Liver (tissue), 3 donors: ENCODE results near the gene SBNO1.

Experiments used
- GABPA ChIP-seq, 2 donors: IDR thresholded peaks in 1 of 2; conservative IDR thresholded peaks in 1 of 2; 2 replicates each; pipeline ENCODE4 v1.6.1; 2016; ENCODE audit warnings: antibody characterized with exemption in 2 of 2, mild to moderate bottlenecking in 1 of 2, moderate library complexity in 1 of 2
- JUND ChIP-seq, 2 donors: IDR thresholded peaks; 2 replicates each; pipeline ENCODE4 v1.6.1; 2016; ENCODE audit warnings: antibody characterized with exemption in 2 of 2
- RAD21 ChIP-seq, 2 donors: IDR thresholded peaks; 2 replicates each; pipeline ENCODE4 v1.6.1; 2016; ENCODE audit warnings: antibody characterized with exemption in 2 of 2, mild to moderate bottlenecking in 2 of 2
- RXRA ChIP-seq, 2 donors: IDR thresholded peaks; 2 replicates each; pipeline ENCODE4 v1.6.1; 2017 to 2018; ENCODE audit warnings: antibody characterized with exemption in 2 of 2, mild to moderate bottlenecking in 1 of 2
- SP1 ChIP-seq: IDR thresholded peaks from 2 replicates; pipeline ENCODE4 v1.6.1; 2018; ENCODE audit warnings: antibody characterized with exemption, mild to moderate bottlenecking
- TAF1 ChIP-seq: conservative IDR thresholded peaks from 2 replicates; pipeline ENCODE4 v1.6.1; 2016; ENCODE audit warnings: antibody characterized with exemption, mild to moderate bottlenecking
- YY1 ChIP-seq: IDR thresholded peaks from 2 replicates; pipeline ENCODE4 v1.6.1; 2016; ENCODE audit warnings: antibody characterized with exemption, mild to moderate bottlenecking
- TF ChIP-seq, protein P1 (sequence below): fragments of 150-350 bp; IDR thresholded peaks from 2 replicates; pipeline ENCODE4 v1.5.1; 2017; ENCODE audit warnings: improper control_type of control experiment, low read depth, low read length; ENCODE audit not compliant: missing input control
- TF ChIP-seq, protein P2 (sequence below): IDR thresholded peaks from 2 replicates; pipeline ENCODE4 v1.6.1; 2016; ENCODE audit warnings: antibody characterized with exemption
- TF ChIP-seq, protein P3 (sequence below): IDR thresholded peaks from 2 replicates; pipeline ENCODE4 v1.6.1; 2016; ENCODE audit warnings: antibody characterized with exemption
- TF ChIP-seq, protein P4 (sequence below): IDR thresholded peaks from 2 replicates; pipeline ENCODE4 v1.6.1; 2016; ENCODE audit warnings: antibody characterized with exemption, mild to moderate bottlenecking
- donor health status: healthy.
- donor health status: healthy.

DNA sequence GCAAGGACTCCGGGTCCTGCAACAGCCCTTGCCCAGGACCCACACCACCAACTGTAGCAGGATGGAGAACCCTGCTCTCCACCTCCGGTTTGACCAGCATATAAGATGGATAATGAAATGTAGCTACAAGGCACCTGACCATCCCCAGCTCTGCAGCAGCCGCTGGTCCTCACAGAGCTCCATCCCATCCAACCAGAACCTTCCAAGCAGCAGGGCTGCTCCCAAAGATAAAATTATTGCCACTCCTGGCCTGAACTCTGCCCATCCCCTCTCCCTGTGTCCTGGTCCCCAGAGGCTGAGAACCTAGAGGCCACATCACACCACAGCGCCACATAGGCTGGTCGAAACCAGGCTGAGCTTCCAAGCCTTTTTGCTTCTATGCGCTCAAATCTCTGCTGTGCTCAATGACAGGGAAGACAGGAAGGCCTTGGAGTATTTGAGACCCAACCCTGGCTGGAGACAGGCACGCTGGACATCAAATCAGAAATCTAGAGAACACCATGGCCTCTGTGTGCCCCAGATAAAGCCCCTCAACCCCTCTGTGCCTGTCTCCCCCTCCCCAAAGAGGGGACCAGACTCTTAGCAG lies 97.2 kb downstream of the SBNO1 start:
- TF ChIP-seq, protein P1, sequence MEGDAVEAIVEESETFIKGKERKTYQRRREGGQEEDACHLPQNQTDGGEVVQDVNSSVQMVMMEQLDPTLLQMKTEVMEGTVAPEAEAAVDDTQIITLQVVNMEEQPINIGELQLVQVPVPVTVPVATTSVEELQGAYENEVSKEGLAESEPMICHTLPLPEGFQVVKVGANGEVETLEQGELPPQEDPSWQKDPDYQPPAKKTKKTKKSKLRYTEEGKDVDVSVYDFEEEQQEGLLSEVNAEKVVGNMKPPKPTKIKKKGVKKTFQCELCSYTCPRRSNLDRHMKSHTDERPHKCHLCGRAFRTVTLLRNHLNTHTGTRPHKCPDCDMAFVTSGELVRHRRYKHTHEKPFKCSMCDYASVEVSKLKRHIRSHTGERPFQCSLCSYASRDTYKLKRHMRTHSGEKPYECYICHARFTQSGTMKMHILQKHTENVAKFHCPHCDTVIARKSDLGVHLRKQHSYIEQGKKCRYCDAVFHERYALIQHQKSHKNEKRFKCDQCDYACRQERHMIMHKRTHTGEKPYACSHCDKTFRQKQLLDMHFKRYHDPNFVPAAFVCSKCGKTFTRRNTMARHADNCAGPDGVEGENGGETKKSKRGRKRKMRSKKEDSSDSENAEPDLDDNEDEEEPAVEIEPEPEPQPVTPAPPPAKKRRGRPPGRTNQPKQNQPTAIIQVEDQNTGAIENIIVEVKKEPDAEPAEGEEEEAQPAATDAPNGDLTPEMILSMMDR: no peak
- no peak for TF ChIP-seq SP1
- TF ChIP-seq RXRA (IDR thresholded peaks at IDR 0.05): no peak
- TF ChIP-seq, protein P2, sequence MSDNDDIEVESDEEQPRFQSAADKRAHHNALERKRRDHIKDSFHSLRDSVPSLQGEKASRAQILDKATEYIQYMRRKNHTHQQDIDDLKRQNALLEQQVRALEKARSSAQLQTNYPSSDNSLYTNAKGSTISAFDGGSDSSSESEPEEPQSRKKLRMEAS: no peak
- TF ChIP-seq, protein P3, sequence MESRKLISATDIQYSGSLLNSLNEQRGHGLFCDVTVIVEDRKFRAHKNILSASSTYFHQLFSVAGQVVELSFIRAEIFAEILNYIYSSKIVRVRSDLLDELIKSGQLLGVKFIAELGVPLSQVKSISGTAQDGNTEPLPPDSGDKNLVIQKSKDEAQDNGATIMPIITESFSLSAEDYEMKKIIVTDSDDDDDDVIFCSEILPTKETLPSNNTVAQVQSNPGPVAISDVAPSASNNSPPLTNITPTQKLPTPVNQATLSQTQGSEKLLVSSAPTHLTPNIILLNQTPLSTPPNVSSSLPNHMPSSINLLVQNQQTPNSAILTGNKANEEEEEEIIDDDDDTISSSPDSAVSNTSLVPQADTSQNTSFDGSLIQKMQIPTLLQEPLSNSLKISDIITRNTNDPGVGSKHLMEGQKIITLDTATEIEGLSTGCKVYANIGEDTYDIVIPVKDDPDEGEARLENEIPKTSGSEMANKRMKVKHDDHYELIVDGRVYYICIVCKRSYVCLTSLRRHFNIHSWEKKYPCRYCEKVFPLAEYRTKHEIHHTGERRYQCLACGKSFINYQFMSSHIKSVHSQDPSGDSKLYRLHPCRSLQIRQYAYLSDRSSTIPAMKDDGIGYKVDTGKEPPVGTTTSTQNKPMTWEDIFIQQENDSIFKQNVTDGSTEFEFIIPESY: no peak
- TF ChIP-seq, protein P4, sequence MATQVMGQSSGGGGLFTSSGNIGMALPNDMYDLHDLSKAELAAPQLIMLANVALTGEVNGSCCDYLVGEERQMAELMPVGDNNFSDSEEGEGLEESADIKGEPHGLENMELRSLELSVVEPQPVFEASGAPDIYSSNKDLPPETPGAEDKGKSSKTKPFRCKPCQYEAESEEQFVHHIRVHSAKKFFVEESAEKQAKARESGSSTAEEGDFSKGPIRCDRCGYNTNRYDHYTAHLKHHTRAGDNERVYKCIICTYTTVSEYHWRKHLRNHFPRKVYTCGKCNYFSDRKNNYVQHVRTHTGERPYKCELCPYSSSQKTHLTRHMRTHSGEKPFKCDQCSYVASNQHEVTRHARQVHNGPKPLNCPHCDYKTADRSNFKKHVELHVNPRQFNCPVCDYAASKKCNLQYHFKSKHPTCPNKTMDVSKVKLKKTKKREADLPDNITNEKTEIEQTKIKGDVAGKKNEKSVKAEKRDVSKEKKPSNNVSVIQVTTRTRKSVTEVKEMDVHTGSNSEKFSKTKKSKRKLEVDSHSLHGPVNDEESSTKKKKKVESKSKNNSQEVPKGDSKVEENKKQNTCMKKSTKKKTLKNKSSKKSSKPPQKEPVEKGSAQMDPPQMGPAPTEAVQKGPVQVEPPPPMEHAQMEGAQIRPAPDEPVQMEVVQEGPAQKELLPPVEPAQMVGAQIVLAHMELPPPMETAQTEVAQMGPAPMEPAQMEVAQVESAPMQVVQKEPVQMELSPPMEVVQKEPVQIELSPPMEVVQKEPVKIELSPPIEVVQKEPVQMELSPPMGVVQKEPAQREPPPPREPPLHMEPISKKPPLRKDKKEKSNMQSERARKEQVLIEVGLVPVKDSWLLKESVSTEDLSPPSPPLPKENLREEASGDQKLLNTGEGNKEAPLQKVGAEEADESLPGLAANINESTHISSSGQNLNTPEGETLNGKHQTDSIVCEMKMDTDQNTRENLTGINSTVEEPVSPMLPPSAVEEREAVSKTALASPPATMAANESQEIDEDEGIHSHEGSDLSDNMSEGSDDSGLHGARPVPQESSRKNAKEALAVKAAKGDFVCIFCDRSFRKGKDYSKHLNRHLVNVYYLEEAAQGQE: no peak
- TF ChIP-seq YY1: no peak
- no peak for TF ChIP-seq TAF1
- no peak for TF ChIP-seq RAD21 (IDR thresholded peaks at IDR 0.05)
- TF ChIP-seq JUND (IDR thresholded peaks at IDR 0.05): no peak
- TF ChIP-seq GABPA (IDR thresholded peaks at IDR 0.05 in 1 of 2, conservative IDR thresholded peaks at IDR 0.05 in 1 of 2): no peak
